Thyroid gland (tissue), 4 donors: ENCODE results near the gene CABP4. TPM values are rescaled to one million over a fixed set of nuclear protein-coding genes. Genes with fewer than 3 reads are reported as not detected.

Source experiments
- DNase-seq, 2 donors: peaks; one replicate each; pipeline ENCODE4 v3.0.0-alpha.2; 2019
- H3K27ac ChIP-seq, 3 donors: fragments of 200-600 bp; sonication (generic); 1 replicate in 2 of 3; 2 replicates in 1 of 3; pipeline ENCODE4 v1.5.1; 2016 to 2019; ENCODE audit warnings: mild to moderate bottlenecking in 1 of 3, moderate library complexity in 1 of 3
- H3K27me3 ChIP-seq: fragments of 200-600 bp; sonication (generic); one replicate; pipeline ENCODE4 v1.5.1; 2019
- H3K36me3 ChIP-seq, 2 donors: fragments of 200-600 bp; sonication (generic); one replicate each; pipeline ENCODE4 v1.5.1; 2016 to 2019
- H3K4me1 ChIP-seq, 2 donors: fragments of 200-600 bp; sonication (generic); one replicate each; pipeline ENCODE4 v1.5.1; 2017 to 2019
- H3K4me3 ChIP-seq, 3 donors: fragments of 200-600 bp; sonication (generic); replicated peaks in 1 of 3; 1 replicate in 2 of 3; 2 replicates in 1 of 3; pipeline ENCODE4 v1.5.1; 2016; ENCODE audit warnings: mild to moderate bottlenecking in 1 of 3
- H3K9me3 ChIP-seq: fragments of 200-600 bp; sonication (generic); one replicate; pipeline ENCODE4 v1.5.1; 2017
- CTCF ChIP-seq, 6 experiments: fragments of 200-600 bp in 3 of 6; fragments of 450-650 bp in 3 of 6; sonication (generic) in 3 of 6; IDR thresholded peaks; one replicate each; pipeline ENCODE4 v1.5.1; 2016 to 2019; ENCODE audit warnings: antibody characterized with exemption in 6 of 6, mild to moderate bottlenecking in 2 of 6, inconsistent platforms in 1 of 6, moderate library complexity in 1 of 6
- POLR2A ChIP-seq, 2 donors: fragments of 450-650 bp; IDR thresholded peaks; one replicate each; pipeline ENCODE4 v1.6.1; 2017; ENCODE audit warnings: antibody characterized with exemption in 2 of 2, mild to moderate bottlenecking in 2 of 2, moderate library complexity in 1 of 2
- WGBS, 2 donors: methylation state at CpG; one replicate each; pipeline ENCODE4 v1.1.5; 2017; 5-methylcytosine and 5-hydroxymethylcytosine counted together
- intact Hi-C: fragments of 100-400 bp; cut with DNase I; formaldehyde crosslinking; loops from one replicate; pipeline ENCODE4 v1.15.1; 2023
- total RNA-seq, 4 donors: library from RNA; depleted of rRNA; stranded (reverse); fragments of >200 nt; gene quantifications; one replicate each; pipeline ENCODE4 v1.2.3, GENCODE V29; 2016

CABP4 gene
- total RNA-seq, 4 donors from 2014 or later = 0.33 to 6.4 (median 0.39) TPM; not detected in 1

DNA sequence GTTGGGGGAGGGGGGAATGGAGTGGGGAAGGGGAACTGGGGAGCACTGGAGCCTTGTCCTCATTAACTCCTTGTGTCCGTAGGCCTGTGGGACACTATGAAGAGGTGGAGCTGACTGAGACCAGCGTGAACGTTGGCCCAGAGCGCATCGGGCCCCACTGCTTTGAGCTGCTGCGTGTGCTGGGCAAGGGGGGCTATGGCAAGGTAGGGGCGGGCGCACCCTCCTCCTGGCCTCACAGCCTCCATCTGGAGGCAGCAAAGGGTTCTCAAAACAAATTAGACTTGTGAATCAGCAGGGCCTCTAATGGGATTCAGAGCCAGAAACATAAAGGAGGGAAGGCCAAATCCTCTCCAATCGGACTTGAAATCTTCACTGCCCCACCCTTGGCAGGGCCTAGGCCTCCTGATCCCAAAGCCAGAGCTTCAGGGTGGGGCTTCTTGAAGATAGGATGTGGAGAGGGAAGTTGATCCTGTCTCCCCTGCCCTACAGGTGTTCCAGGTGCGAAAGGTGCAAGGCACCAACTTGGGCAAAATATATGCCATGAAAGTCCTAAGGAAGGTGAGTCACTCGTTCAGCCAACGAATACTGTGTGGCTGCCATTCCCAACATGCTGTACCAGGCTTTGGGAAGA lies 26.0 kb upstream of the CABP4 start:
- no peak for DNase-seq
- Histone ChIP-seq H3K9me3 (no peaks in the 10 kb centered on the region), H3K4me3 (peak overlapping the region; percentile 24 to 95 (median 73)), H3K36me3 (peaks cover 19 to 24% of the 10 kb centered on the region in 2 donors), H3K27me3 (no peaks in the 10 kb centered on the region), H3K27ac (peak overlapping the region in 2 of 3 donors; percentile 82 to 90), H3K4me1 (peaks cover 7 to 20% of the 10 kb centered on the region in 2 donors)
- WGBS, 2 donors = 43 to 62% methylated on average over 9 to 12 of the region's 12 CpGs
- intact Hi-C loops = no loop called here
- TF ChIP-seq POLR2A (IDR thresholded peaks at IDR 0.05) (no peak), CTCF (IDR thresholded peaks at IDR 0.05) (no peak)

DNA sequence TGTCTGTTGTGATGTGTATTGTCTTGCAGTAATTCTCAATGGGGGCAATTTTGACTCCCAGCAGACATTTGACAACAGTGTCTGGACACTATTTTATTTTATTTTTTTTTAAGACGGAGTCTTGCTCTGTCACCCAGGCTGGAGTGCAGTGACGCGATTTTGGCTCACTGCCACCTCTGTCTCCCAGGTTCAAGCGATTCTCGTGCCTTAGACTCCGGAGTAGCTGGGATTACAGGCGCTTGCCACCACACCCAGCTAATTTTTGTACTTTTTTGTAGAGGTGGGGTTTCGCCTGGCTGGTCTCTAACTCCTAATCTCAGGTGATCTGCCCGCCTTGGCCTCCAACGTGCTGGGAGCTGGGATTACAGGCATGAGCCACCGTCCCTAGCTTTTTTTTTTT lies 25.4 kb upstream of the CABP4 start:
- Histone ChIP-seq H3K9me3 (no peaks in the 10 kb centered on the region), H3K36me3 (peaks cover 25 to 30% of the 10 kb centered on the region in 2 donors), H3K4me3 (no peak overlapping the region), H3K27me3 (no peaks in the 10 kb centered on the region), H3K4me1 (peaks cover 7 to 20% of the 10 kb centered on the region in 2 donors), H3K27ac (no peak overlapping the region)
- intact Hi-C loops = no loop called here
- TF ChIP-seq CTCF (IDR thresholded peaks at IDR 0.05) (no peak), POLR2A (IDR thresholded peaks at IDR 0.05) (no peak)
- no peak for DNase-seq
- 79 to 82% methylated on average over 11 of the region's 11 CpGs for WGBS, 2 donors

DNA sequence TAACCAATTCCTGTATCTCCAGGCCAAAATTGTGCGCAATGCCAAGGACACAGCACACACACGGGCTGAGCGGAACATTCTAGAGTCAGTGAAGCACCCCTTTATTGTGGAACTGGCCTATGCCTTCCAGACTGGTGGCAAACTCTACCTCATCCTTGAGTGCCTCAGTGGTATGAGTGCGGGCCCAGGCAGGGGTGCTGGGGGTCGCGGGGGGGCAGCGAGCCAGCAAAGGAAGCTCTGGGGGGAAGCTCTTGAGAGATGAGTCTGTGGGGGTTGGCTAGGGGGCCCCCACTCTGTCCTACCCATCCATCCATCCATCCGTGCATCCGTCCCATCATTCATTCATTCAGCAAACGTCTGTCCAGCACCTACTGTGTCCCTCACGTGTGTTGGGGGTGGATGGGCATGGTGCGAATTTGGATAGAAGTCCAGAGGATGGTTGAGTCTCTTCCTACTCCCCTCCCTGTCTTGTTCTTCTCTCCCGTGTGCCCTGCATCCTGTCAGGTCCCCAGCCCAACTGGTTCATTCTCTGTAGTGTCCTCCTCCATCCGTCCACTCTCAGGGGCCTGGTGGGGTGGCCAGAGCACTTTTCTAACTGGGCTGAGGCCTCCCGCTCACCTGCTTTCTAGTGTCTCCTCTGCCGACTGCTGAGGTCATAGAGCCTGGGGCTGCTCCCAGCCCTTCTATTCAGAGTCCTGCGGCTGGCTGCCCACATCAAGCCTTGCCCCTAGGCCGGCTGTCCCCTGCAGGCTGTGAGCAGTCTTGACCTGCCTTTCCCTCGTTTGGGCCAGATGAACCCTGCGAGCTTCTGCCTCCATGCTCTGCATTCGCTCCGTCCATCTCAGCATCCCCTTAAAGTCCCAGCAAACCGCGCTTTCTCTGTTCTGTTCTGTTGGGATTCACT lies 23.6 kb upstream of the CABP4 start:
- Histone ChIP-seq H3K4me3 (no peak overlapping the region), H3K36me3 (peaks cover 35 to 40% of the 10 kb centered on the region in 2 donors), H3K4me1 (peaks cover 7 to 20% of the 10 kb centered on the region in 2 donors), H3K27me3 (no peaks in the 10 kb centered on the region), H3K9me3 (no peaks in the 10 kb centered on the region), H3K27ac (no peak overlapping the region)
- no peak for DNase-seq
- TF ChIP-seq POLR2A (IDR thresholded peaks at IDR 0.05) = no peak
- 91 to 94% methylated on average over 23 to 24 of the region's 24 CpGs for WGBS, 2 donors
- intact Hi-C loops = no loop called here

DNA sequence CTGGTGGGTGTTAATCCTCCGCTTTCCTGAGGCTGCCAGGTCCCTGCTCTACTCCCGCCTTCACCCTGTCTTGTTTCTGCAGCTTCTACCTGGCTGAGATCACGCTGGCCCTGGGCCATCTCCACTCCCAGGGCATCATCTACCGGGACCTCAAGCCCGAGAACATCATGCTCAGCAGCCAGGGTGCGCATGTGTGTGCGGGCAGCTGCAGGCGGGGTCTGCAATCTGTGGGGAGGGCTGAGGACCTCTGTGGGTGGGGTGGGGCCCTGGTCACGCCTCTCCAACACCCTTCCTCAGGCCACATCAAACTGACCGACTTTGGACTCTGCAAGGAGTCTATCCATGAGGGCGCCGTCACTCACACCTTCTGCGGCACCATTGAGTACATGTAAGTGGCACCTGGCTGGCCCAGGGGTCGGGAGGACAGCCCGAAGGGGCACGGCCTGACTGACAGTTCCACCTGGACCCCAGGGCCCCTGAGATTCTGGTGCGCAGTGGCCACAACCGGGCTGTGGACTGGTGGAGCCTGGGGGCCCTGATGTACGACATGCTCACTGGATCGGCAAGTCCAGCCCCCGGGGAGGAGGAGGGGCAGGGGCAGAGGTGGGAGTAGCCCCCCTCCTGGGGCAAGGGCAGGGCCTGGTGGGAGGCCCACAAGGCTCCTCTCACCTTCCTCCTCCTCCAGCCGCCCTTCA lies 22.4 kb upstream of the CABP4 start:
- no peak for DNase-seq
- Histone ChIP-seq H3K27me3 (no peaks in the 10 kb centered on the region), H3K27ac (no peak overlapping the region), H3K36me3 (peaks cover 35 to 40% of the 10 kb centered on the region in 2 donors), H3K4me3 (no peak overlapping the region), H3K4me1 (peaks cover 7 to 14% of the 10 kb centered on the region in 2 donors), H3K9me3 (no peaks in the 10 kb centered on the region)
- 90 to 97% methylated on average over 6 to 19 of the region's 22 CpGs for WGBS, 2 donors
- intact Hi-C loops = no loop called here
- TF ChIP-seq POLR2A (IDR thresholded peaks at IDR 0.05) = no peak
- TF ChIP-seq CTCF (IDR thresholded peaks at IDR 0.05) = no peak

- Histone ChIP-seq H3K4me1 (peaks cover 7 to 15% of the 10 kb centered on the region in 2 donors), H3K27ac (no peak overlapping the region)
These were observed 21.4 kb upstream of the CABP4 start for GRCh38 chr11:67433536-67434394.

More at GRCh38 chr11:67433536-67434394, 21.4 kb upstream of the CABP4 start:
- no peak for DNase-seq
- H3K27me3 ChIP-seq = no peaks in the 10 kb centered on the region
- no peak overlapping the region for H3K4me3 ChIP-seq
- TF ChIP-seq CTCF (IDR thresholded peaks at IDR 0.05) (no peak), POLR2A (IDR thresholded peaks at IDR 0.05) (no peak)
- H3K9me3 ChIP-seq = no peaks in the 10 kb centered on the region
- intact Hi-C loops = no loop called here
- peaks cover 40 to 41% of the 10 kb centered on the region in 2 donors for H3K36me3 ChIP-seq
- 87 to 91% methylated on average over 12 to 13 of the region's 22 CpGs for WGBS, 2 donors
